ENCODE data around the gene ECHS1.

The ECHS1 gene

GRCh38 chr10:133356549-133357284, 16.4 kb downstream of the ECHS1 start:
- no peak for DNase-seq

GRCh38 chr10:133355991-133356390, 17.2 kb downstream of the ECHS1 start:
- no peak for DNase-seq

GRCh38 chr10:133355266-133355665, 17.9 kb downstream of the ECHS1 start:
- DNase-seq: no peak

GRCh38 chr10:133354672-133355240, 18.4 kb downstream of the ECHS1 start:
- no peak for DNase-seq

- DNase-seq: no peak
Observed at GRCh38 chr10:133353988-133354605, 19.1 kb downstream of the ECHS1 start.

GRCh38 chr10:133353202-133353959, 19.8 kb downstream of the ECHS1 start:
- DNase-seq: no peak

- no peak for DNase-seq
Observed at GRCh38 chr10:133351408-133352318, 21.5 kb downstream of the ECHS1 start.

- no peak for DNase-seq
Observed at GRCh38 chr10:133350950-133351329, 22.2 kb downstream of the ECHS1 start.

GRCh38 chr10:133350283-133350949, 22.7 kb downstream of the ECHS1 start:
- no peak for DNase-seq

- no peak for DNase-seq
Observed at GRCh38 chr10:133349577-133350011, 23.6 kb downstream of the ECHS1 start.

GRCh38 chr10:133349160-133349568, 24.0 kb downstream of the ECHS1 start:
- DNase-seq: no peak

GRCh38 chr10:133347710-133348517, 25.2 kb downstream of the ECHS1 start:
- DNase-seq: no peak

- DNase-seq: no peak
Observed at GRCh38 chr10:133346413-133346812, 26.7 kb downstream of the ECHS1 start.

GRCh38 chr10:133344236-133344635, 28.9 kb downstream of the ECHS1 start:
- DNase-seq: no peak

- no peak for DNase-seq
Observed at GRCh38 chr10:133343558-133343957, 29.6 kb downstream of the ECHS1 start.

- no peak for DNase-seq
Observed at GRCh38 chr10:133342942-133343341, 30.2 kb downstream of the ECHS1 start.

GRCh38 chr10:133341983-133342382, 31.2 kb downstream of the ECHS1 start:
- no peak for DNase-seq

GRCh38 chr10:133339708-133340380, 33.3 kb downstream of the ECHS1 start:
- DNase-seq: no peak

- no peak for DNase-seq
Observed at GRCh38 chr10:133338080-133339071, 34.8 kb downstream of the ECHS1 start.

Measured in activated CD4-positive, alpha-beta T cell treated with anti-CD3 and anti-CD28 coated beads, Interleukin-2, Interleukin-6, amounts not matched to agents 100 ng/mL and 50 ng/mL, durations not matched to agents 16 hours and 8 hours (primary cell).